SIG-M5 (cell line): ENCODE data around the gene PDIA2.
"Not testable (repeated sequence)": the region's sequence is repeated elsewhere in the genome, so short reads cannot be mapped to it uniquely, and the experiment has no call there.

ENCODE experiments used
- DNase-seq: peaks from one replicate; lab custom pipeline; 2025; lab: John Stamatoyannopoulos, UW

Gene PDIA2

GRCh38 chr16:283033-283805 lies at the start of gene PDIA2:
Gene PDIA2 (plus strand): TSS chr16:283164. CDS start chr16:283170, 6 bp downstream.
- DNase-seq, result no peak

GRCh38 chr16:234468-235305 lies 48.3 kb upstream of the PDIA2 start, which contains the start of gene FAM234A:
Gene FAM234A (plus strand): TSS chr16:234821. CDS start chr16:254414, 19,593 bp downstream.
- DNase-seq, result peak; percentile 33

GRCh38 chr16:239948-240277 lies 43.1 kb upstream of the PDIA2 start:
- no peak for DNase-seq

GRCh38 chr16:240559-240958 lies 42.4 kb upstream of the PDIA2 start:
- no peak for DNase-seq

- no peak for DNase-seq
Measured at GRCh38 chr16:242281-242680, 40.7 kb upstream of the PDIA2 start.

GRCh38 chr16:243348-243747 lies 39.6 kb upstream of the PDIA2 start:
- no peak for DNase-seq

- DNase-seq, result no peak
Measured at GRCh38 chr16:245105-245504, 37.9 kb upstream of the PDIA2 start.

GRCh38 chr16:247027-247426 lies 35.9 kb upstream of the PDIA2 start:
- no peak for DNase-seq

GRCh38 chr16:249431-249830 lies 33.5 kb upstream of the PDIA2 start:
- no peak for DNase-seq

GRCh38 chr16:252366-253337 lies 30.3 kb upstream of the PDIA2 start:
- DNase-seq, result no peak

GRCh38 chr16:253833-254232 lies 29.1 kb upstream of the PDIA2 start:
- no peak for DNase-seq

GRCh38 chr16:254461-254860 lies 28.5 kb upstream of the PDIA2 start:
- DNase-seq, result no peak

- DNase-seq, result no peak
Measured at GRCh38 chr16:255183-255582, 27.8 kb upstream of the PDIA2 start.

GRCh38 chr16:258091-258490 lies 24.9 kb upstream of the PDIA2 start:
- DNase-seq, result not testable (repeated sequence)

GRCh38 chr16:259226-259625 lies 23.7 kb upstream of the PDIA2 start:
- DNase-seq, result no peak

GRCh38 chr16:259814-260253 lies 23.1 kb upstream of the PDIA2 start:
- no peak for DNase-seq

- no peak for DNase-seq
Measured at GRCh38 chr16:260326-260725, 22.6 kb upstream of the PDIA2 start.

GRCh38 chr16:261031-261691 lies 21.8 kb upstream of the PDIA2 start:
- DNase-seq, result no peak

GRCh38 chr16:262121-262745 lies 20.7 kb upstream of the PDIA2 start:
- DNase-seq, result no peak

- DNase-seq, result no peak
Measured at GRCh38 chr16:263182-263774, 19.7 kb upstream of the PDIA2 start.

- no peak for DNase-seq
Measured at GRCh38 chr16:263944-264343, 19.0 kb upstream of the PDIA2 start.
